HG02571 (cell line): Measurements from ENCODE around the gene NAA38.
"Not testable (repeated sequence)": the region's sequence is repeated elsewhere in the genome, so short reads cannot be mapped to it uniquely, and the experiment has no call there.

Experiments
- ATAC-seq: cut with Tn5 transposase; IDR thresholded peaks from one replicate; pipeline ENCODE4 v1.9.1; 2021; ENCODE audit warnings: mild to moderate bottlenecking, moderate library complexity; ENCODE audit not compliant: unreplicated experiment

Gene NAA38

GRCh38 chr17:7825206-7825990 is 32.0 kb downstream of the NAA38 start:
- ATAC-seq = no peak

GRCh38 chr17:7824021-7824924 is 33.1 kb downstream of the NAA38 start:
- ATAC-seq = no peak

GRCh38 chr17:7823581-7824001 is 33.8 kb downstream of the NAA38 start:
- no peak for ATAC-seq

GRCh38 chr17:7822126-7822525 is 35.2 kb downstream of the NAA38 start:
- no peak for ATAC-seq

GRCh38 chr17:7820231-7820630 is 37.1 kb downstream of the NAA38 start:
- ATAC-seq = no peak

GRCh38 chr17:7818746-7819645 is 38.4 kb downstream of the NAA38 start:
- no peak for ATAC-seq

GRCh38 chr17:7818026-7818425 is 39.3 kb downstream of the NAA38 start:
- no peak for ATAC-seq

GRCh38 chr17:7817643-7817964 is 39.8 kb downstream of the NAA38 start:
- ATAC-seq = no peak

GRCh38 chr17:7816926-7817642 is 40.3 kb downstream of the NAA38 start:
- ATAC-seq = no peak

- ATAC-seq = no peak
These were observed 42.4 kb downstream of the NAA38 start for GRCh38 chr17:7814969-7815368.

GRCh38 chr17:7811251-7811650 is 46.1 kb downstream of the NAA38 start:
- no peak for ATAC-seq

- ATAC-seq = not testable (repeated sequence)
These were observed 47.5 kb downstream of the NAA38 start for GRCh38 chr17:7809791-7810343.

- ATAC-seq = no peak
These were observed 48.1 kb downstream of the NAA38 start for GRCh38 chr17:7809086-7809790.

- ATAC-seq = no peak
These were observed 50.2 kb downstream of the NAA38 start for GRCh38 chr17:7807206-7807605.
